SK-N-SH (cell line): ENCODE measurements around the gene C3orf52. TPM values are rescaled to one million over a fixed set of nuclear protein-coding genes. Genes with fewer than 3 reads are reported as not detected.

Source experiments
- EP300 ChIP-seq, 2 experiments: IDR thresholded peaks; 2 replicates each; pipeline versions ENCODE4 v1.4.0 to v1.6.1; 2012; ENCODE audit warnings: borderline replicate concordance in 1 of 2, low read depth in 1 of 2, low read length in 1 of 2
- NRF1 ChIP-seq: IDR thresholded peaks from 2 replicates; pipeline ENCODE4 v1.6.1; 2012; ENCODE audit warnings: low read depth, mild to moderate bottlenecking, low read length
- RCOR1 ChIP-seq: fragments of 150-350 bp; IDR thresholded peaks from 2 replicates; pipeline ENCODE4 v1.6.1; 2017; ENCODE audit warnings: antibody characterized with exemption, low read length
- polyA plus RNA-seq, 3 experiments: library from polyadenylated mRNA; depleted of rRNA; stranded (reverse); fragments of >200 nt; gene quantifications; 2 replicates each; pipeline ENCODE4 v1.2.3, GENCODE V29; 2012
- small RNA-seq, 7 experiments: library from RNA; depleted of rRNA; stranded (forward); fragments of <200 nt; gene quantifications; one replicate each; pipeline ENCODE3, GENCODE V24; 2012

The C3orf52 gene
- polyA plus RNA-seq, 1 of the 3 experiments (the other 2 are of a cell fraction): 5.4 TPM

DNA sequence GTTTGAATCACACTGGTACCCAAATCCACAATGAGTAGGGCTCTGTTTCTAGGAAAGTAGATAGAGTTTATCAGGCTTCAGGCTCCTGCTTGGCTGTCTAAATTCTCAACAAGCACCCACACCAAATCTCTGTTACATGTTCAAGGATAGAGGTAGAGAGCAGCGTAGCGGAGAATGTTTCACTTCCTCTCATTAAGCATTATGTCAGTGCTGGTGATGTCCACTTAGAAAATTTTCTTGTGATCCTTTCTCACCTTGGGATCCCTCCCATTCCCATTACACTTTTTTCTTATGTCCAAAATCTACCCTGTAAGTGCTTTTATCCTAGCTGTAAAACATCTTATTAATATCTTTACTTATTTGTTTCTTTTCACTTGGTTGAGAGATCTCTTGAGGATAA, 81.6 kb downstream of the C3orf52 start (continued):
- no peak for TF ChIP-seq EP300 (IDR thresholded peaks at IDR 0.05; ENCODE audit: borderline replicate concordance in 1 of 2, low read depth in 1 of 2, low read length in 1 of 2)
- TF ChIP-seq RCOR1: no peak
- TF ChIP-seq NRF1: no peak

Small RNA genes lying within 50 kb of the gene (small RNA-seq; reads per million reads assigned to genes)
- 0 reads per million in 7 experiments for gene MIR567

Other genes starting within 250 kb of the C3orf52 start
- 18.0 and 23.3 TPM in 2 replicates for gene PHLDB2, start 227.1 kb upstream of the C3orf52 start, polyA plus RNA-seq (2012; rRNA removed)
- 14.8 and 18.3 TPM in 2 replicates for gene ABHD10, start 107.4 kb upstream of the C3orf52 start, polyA plus RNA-seq (2012; rRNA removed)
- gene TAGLN3, start 87.5 kb upstream of the C3orf52 start, polyA plus RNA-seq (2012; rRNA removed): 19.6 and 24.2 TPM in 2 replicates
- 0.02 and 0.03 TPM in 2 replicates for gene TMPRSS7, start 51.7 kb upstream of the C3orf52 start, polyA plus RNA-seq (2012; rRNA removed)
- gene GCSAM, start 46.9 kb downstream of the C3orf52 start, polyA plus RNA-seq (2012; rRNA removed): not detected in 2 replicates
- not detected in 2 replicates for gene SLC9C1, start 207.8 kb downstream of the C3orf52 start, polyA plus RNA-seq (2012; rRNA removed)
- 1.0 and 1.1 TPM in 2 replicates for gene CD200, start 246.8 kb downstream of the C3orf52 start, polyA plus RNA-seq (2012; rRNA removed)